ENCODE data around the gene RPL32.

DNA sequence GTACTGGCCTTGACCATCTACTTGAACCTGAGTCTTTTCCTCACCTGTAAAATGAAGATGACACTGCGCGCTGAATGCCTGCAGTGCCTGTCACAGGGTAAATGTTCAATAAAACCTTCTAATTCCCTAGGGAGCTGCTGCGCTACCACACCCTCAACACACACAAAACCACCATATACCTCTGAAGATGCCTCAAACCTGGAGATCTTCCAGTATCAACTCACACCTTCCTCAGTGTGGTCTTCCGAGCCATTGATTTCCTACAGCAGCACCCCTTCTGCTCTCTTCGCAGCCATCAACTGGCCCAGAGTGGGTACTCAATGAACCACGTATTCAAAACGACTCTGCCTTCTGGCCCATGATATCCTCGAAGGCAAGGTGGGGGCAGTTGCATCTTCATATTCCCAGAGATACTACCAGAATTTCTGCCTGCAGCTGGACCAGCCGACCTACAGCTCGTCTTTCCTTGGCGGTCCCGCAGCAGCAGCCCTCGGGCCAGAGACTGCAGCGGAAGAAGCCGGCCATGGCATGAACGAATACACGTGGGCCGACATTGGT lies 695 bp downstream of the RPL32 start:
- TF ChIP-seq, protein P1, sequence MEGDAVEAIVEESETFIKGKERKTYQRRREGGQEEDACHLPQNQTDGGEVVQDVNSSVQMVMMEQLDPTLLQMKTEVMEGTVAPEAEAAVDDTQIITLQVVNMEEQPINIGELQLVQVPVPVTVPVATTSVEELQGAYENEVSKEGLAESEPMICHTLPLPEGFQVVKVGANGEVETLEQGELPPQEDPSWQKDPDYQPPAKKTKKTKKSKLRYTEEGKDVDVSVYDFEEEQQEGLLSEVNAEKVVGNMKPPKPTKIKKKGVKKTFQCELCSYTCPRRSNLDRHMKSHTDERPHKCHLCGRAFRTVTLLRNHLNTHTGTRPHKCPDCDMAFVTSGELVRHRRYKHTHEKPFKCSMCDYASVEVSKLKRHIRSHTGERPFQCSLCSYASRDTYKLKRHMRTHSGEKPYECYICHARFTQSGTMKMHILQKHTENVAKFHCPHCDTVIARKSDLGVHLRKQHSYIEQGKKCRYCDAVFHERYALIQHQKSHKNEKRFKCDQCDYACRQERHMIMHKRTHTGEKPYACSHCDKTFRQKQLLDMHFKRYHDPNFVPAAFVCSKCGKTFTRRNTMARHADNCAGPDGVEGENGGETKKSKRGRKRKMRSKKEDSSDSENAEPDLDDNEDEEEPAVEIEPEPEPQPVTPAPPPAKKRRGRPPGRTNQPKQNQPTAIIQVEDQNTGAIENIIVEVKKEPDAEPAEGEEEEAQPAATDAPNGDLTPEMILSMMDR (IDR thresholded peaks at IDR 0.05; ENCODE audit: poor library complexity, severe bottlenecking) = no peak
- TF ChIP-seq POLR2AphosphoS5 (IDR thresholded peaks at IDR 0.05) = no peak
